Urinary bladder (tissue), 4 donors: ENCODE measurements around the gene GSTK1. TPM values are rescaled to one million over a fixed set of nuclear protein-coding genes. Genes with fewer than 3 reads are reported as not detected.
A peak's percentile ranks its signal among the peaks of the same experiment; 100 is the strongest.
"Not testable (repeated sequence)": the region's sequence is repeated elsewhere in the genome, so short reads cannot be mapped to it uniquely, and the experiment has no call there.

Experiments used
- DNase-seq: peaks from one replicate; pipeline ENCODE4 v3.0.0-alpha.2; 2015; ENCODE audit errors: extremely low spot score
- H3K27ac ChIP-seq: one replicate; pipeline ENCODE4 v1.5.1; 2013; ENCODE audit warnings: low read depth, mild to moderate bottlenecking, moderate library complexity
- H3K36me3 ChIP-seq: one replicate; pipeline ENCODE4 v1.6.1; 2013; ENCODE audit warnings: mild to moderate bottlenecking, moderate library complexity; ENCODE audit not compliant: insufficient read depth
- H3K4me1 ChIP-seq: one replicate; pipeline ENCODE4 v1.6.1; 2013; ENCODE audit warnings: mild to moderate bottlenecking, moderate library complexity; ENCODE audit not compliant: insufficient read depth
- H3K4me3 ChIP-seq: one replicate; pipeline ENCODE4 v1.5.1; 2013; ENCODE audit warnings: low read depth, low read length
- WGBS: extraction: QIAGEN DNeasy Blood & Tissue Kit; methylation state at CpG from one replicate; pipeline ENCODE4 v1.1.7; 2013; 5-methylcytosine and 5-hydroxymethylcytosine counted together
- polyA plus RNA-seq: library from polyadenylated mRNA; stranded (reverse); fragments of 200-250 nt; gene quantifications from one replicate; pipeline ENCODE4 v1.2.3, GENCODE V29; 2013
- total RNA-seq: library from RNA; depleted of rRNA; stranded (reverse); fragments of >200 nt; gene quantifications from one replicate; pipeline ENCODE4 v1.2.3, GENCODE V29; 2014
- donor health status: healthy with polysubstance abuse.
- donor health status: healthy.

GSTK1 gene
- total and polyA plus RNA-seq, 2 donors: 84.8 to 139 TPM

DNA sequence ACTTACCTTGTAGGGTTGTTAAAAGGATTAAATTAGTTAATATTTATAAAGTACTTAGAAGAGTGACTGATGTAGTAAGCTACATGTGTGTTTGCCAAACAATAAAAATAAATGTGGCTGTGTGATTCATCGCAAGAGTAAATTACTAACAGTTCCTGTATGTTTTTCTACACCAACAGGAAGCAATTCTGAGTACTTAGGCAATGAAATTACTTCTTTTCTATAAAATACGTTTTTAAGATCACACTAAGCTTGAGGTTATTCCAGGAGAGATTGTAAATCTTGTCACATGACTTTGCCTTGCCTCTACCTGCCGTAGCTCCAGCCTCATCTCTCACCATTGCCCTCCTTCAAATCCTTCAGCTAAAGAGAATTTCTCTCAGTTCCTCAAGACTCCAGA lies 18.1 kb upstream of the GSTK1 start:
- Histone ChIP-seq H3K36me3 (no peaks in the 10 kb centered on the region), H3K27ac (no peak overlapping the region), H3K4me3 (no peak overlapping the region), H3K4me1 (no peaks in the 10 kb centered on the region)
- DNase-seq: no peak
- 51% methylated on average over 3 of the region's 3 CpGs for WGBS

- Histone ChIP-seq H3K4me3 (no peak overlapping the region), H3K36me3 (no peaks in the 10 kb centered on the region), H3K27ac (no peak overlapping the region), H3K4me1 (no peaks in the 10 kb centered on the region)
- DNase-seq: no peak
- WGBS: 67% methylated on average over 1 of the region's 1 CpG
Observed at GRCh38 chr7:143247372-143247771, 15.9 kb upstream of the GSTK1 start.

DNA sequence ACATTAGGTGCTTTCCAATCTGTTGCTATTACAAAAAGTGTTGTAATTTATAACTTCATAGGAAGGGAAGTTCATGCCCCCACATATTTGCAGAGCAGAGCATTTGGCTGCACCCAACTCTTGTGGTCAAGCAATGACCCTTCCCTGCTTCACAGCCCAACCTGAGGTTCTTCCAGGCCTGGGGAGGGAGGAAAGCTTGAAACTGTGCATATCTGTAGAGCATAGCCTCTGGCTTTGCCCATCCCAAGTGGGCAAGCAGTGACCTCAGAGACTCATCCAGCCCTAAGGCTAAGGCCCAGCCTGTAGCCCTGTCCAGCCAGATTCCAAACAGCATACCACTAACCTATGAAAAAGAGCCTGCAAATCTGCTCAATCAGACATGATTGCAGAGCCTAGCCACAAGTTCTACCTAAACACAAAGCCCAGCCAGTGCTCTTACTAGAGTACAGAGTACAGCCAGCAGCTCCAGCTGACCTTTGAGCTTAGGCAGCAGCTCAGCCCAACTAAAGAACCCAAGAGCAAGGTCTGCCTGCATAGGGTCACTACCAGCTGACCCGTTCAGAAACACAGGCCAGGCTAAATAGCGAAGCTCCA lies 14.4 kb upstream of the GSTK1 start:
- H3K36me3 ChIP-seq: no peaks in the 10 kb centered on the region
- 89% methylated on average over 2 of the region's 2 CpGs for WGBS
- no peak for DNase-seq
- H3K27ac ChIP-seq: no peak overlapping the region
- H3K4me1 ChIP-seq: no peaks in the 10 kb centered on the region
- H3K4me3 ChIP-seq: no peak overlapping the region

DNA sequence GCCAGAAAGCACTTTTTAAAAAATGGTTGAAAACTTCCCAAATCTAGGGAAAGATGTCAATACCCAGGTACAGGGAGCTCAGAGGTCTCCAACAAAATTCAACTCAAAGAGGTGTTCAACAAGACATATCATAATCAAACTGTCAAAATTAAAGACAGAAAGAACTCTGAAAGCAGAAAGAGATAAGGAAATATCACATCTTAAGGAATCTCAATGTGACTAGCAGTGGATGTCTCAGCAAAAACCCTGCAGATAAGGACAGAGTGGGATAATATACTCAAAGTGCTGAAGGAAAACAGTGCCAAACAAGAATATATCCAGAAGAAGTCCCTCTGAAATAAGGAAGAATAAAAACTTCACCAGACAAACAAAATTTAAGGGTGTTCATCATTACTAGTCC lies 13.0 kb upstream of the GSTK1 start:
- Histone ChIP-seq H3K4me3 (no peak overlapping the region), H3K36me3 (no peaks in the 10 kb centered on the region), H3K4me1 (no peaks in the 10 kb centered on the region), H3K27ac (no peak overlapping the region)
- DNase-seq: no peak

- no peaks in the 10 kb centered on the region for H3K36me3 ChIP-seq
- no peak overlapping the region for H3K27ac ChIP-seq
- DNase-seq: no peak
- no peak overlapping the region for H3K4me3 ChIP-seq
- H3K4me1 ChIP-seq: no peaks in the 10 kb centered on the region
- 81% methylated on average over 1 of the region's 1 CpG for WGBS
Observed at GRCh38 chr7:143250822-143251221, 12.4 kb upstream of the GSTK1 start.

GRCh38 chr7:143252006-143252405 lies 11.2 kb upstream of the GSTK1 start:
- WGBS: 86% methylated on average over 2 of the region's 2 CpGs
- H3K36me3 ChIP-seq: no peaks in the 10 kb centered on the region
- no peak overlapping the region for H3K4me3 ChIP-seq

GRCh38 chr7:143255564-143255963 lies 7.7 kb upstream of the GSTK1 start:
- no peak for DNase-seq
- H3K4me3 ChIP-seq: no peak overlapping the region
- H3K4me1 ChIP-seq: no peaks in the 10 kb centered on the region
- H3K27ac ChIP-seq: no peak overlapping the region
- WGBS: 69% methylated on average over 3 of the region's 3 CpGs
- H3K36me3 ChIP-seq: no peaks in the 10 kb centered on the region

More at GRCh38 chr7:143252006-143252405, 11.2 kb upstream of the GSTK1 start:
- DNase-seq: no peak
- Histone ChIP-seq H3K4me1 (no peaks in the 10 kb centered on the region), H3K27ac (no peak overlapping the region)

DNA sequence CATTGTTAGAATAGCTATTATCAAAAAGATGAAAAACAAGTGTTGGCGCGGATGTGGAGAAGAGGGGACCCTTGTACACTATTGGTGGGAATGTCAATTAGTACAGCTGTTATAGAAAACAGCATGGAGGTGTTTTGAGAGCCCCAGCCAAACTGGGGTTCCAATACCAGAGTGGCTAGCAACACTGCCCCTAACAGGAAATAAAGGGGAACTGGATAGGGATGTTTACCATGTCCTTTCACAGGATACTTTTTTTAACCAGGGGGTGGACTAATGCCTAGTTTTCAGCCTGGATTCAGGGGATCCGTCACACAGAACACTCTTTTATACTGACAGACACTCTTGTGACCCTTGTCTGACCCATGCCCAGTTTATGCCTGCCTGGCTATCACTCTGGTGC lies 6.9 kb upstream of the GSTK1 start:
- H3K27ac ChIP-seq: no peak overlapping the region
- H3K4me3 ChIP-seq: no peak overlapping the region
- no peak for DNase-seq
- no peaks in the 10 kb centered on the region for H3K4me1 ChIP-seq
- 85% methylated on average over 3 of the region's 3 CpGs for WGBS
- no peaks in the 10 kb centered on the region for H3K36me3 ChIP-seq

- Histone ChIP-seq H3K27ac (no peak overlapping the region), H3K4me3 (no peak overlapping the region), H3K4me1 (no peaks in the 10 kb centered on the region), H3K36me3 (no peaks in the 10 kb centered on the region)
- no peak for DNase-seq
- WGBS: 89% methylated on average over 4 of the region's 4 CpGs
Observed at GRCh38 chr7:143256932-143257331, 6.3 kb upstream of the GSTK1 start.

DNA sequence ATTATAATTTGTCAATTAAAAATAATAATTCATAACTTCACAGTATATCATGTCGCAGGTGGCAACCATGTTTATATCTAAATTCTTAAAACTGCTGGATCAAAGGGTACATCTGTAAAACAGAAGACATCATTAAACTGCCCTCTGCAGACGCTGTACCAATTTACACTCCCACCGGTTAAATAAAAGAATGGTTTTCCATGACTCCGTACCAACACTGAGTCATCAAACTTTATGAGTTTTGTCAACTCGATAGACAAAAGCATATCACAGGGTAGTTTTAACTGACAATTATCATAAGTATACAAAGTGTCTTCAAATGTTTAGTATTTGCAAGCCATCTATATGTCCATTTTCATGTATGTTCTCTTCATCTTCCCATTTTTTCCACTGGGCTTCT lies 5.7 kb upstream of the GSTK1 start:
- Histone ChIP-seq H3K4me3 (no peak overlapping the region), H3K4me1 (no peaks in the 10 kb centered on the region), H3K36me3 (no peaks in the 10 kb centered on the region), H3K27ac (no peak overlapping the region)
- WGBS: 75% methylated on average over 5 of the region's 5 CpGs
- DNase-seq: no peak

DNA sequence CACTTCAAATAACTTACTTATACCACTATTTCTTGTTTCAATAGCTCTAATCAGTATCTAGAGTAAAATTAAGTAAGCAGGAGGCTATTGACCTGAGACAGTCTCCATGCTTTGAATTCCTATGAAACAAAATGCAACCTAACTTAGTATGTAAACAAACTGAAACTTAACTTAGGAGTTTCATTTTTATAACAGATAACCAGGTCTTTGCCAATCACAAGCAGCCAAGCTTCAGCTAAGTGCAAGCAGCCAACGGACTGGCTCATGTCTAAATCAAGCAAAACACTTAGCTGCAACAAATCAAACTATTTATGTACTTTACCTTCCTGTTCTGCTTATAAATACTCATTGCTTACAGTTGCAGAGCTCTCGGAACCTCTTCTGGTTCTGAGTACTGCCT lies 4.4 kb upstream of the GSTK1 start:
- H3K27ac ChIP-seq: no peak overlapping the region

GRCh38 chr7:143259765-143260164 lies 3.5 kb upstream of the GSTK1 start:
- WGBS: 82% methylated on average over 2 of the region's 2 CpGs
- Histone ChIP-seq H3K4me3 (no peak overlapping the region), H3K36me3 (no peaks in the 10 kb centered on the region), H3K4me1 (no peaks in the 10 kb centered on the region), H3K27ac (no peak overlapping the region)
- DNase-seq: no peak

More for the DNA sequence above, 4.4 kb upstream of the GSTK1 start:
- H3K36me3 ChIP-seq: no peaks in the 10 kb centered on the region
- H3K4me3 ChIP-seq: no peak overlapping the region
- DNase-seq: no peak
- WGBS: 21% methylated on average over 2 of the region's 2 CpGs
- H3K4me1 ChIP-seq: no peaks in the 10 kb centered on the region

- no peaks in the 10 kb centered on the region for H3K36me3 ChIP-seq
- no peak for DNase-seq
- no peak overlapping the region for H3K27ac ChIP-seq
- H3K4me3 ChIP-seq: no peak overlapping the region
- H3K4me1 ChIP-seq: no peaks in the 10 kb centered on the region
- 92% methylated on average over 1 of the region's 1 CpG for WGBS
Observed at GRCh38 chr7:143261901-143262300, 1.3 kb upstream of the GSTK1 start.

DNA sequence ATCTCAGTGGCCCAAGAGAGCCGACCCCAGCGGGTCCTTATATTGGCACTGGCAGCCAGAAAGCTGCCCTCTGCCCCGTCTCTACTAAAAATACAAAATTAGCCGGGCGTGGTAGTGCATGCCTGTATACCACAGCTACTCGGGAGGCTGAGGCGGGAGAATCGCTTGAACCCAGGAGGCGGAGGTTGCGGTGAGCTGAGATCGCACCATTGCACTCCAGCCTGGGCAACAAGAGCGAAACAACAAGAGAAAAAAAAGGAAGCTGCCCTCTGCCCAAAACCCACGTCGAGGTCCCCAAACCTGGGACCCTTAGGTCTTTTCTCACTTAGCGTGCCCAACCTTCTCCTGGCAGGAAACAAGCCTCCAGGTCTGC lies 941 bp downstream of the GSTK1 start:
- not testable (repeated sequence) for H3K36me3 ChIP-seq, DNase-seq, H3K4me1 ChIP-seq, H3K27ac ChIP-seq
- WGBS: 68% methylated on average over 15 of the region's 15 CpGs
- peak overlapping the region; percentile 70 for H3K4me3 ChIP-seq
